OCI-LY1 (cell line): ENCODE results near the gene CEP83.

Experiments
- H2AFZ ChIP-seq: fragments of 200-600 bp; sonication (generic), shearing (Covaris generic); 2 replicates; pipeline ENCODE4 v1.6.0; 2014; ENCODE audit warnings: antibody characterized with exemption, mild to moderate bottlenecking, low read length
- H3F3A ChIP-seq: fragments of 200-600 bp; sonication (generic), shearing (Covaris generic); 2 replicates; pipeline ENCODE4 v1.6.0; 2014; ENCODE audit warnings: mild to moderate bottlenecking, antibody characterized with exemption, low read length, moderate library complexity; ENCODE audit not compliant: insufficient read depth
- H3K27ac ChIP-seq: fragments of 200-600 bp; sonication (generic); 2 replicates; pipeline ENCODE4 v1.5.1; 2014; ENCODE audit warnings: low read length, mixed run types, mild to moderate bottlenecking, low read depth; ENCODE audit not compliant: poor library complexity, severe bottlenecking
- H3K27me3 ChIP-seq: fragments of 200-600 bp; sonication (generic); 2 replicates; pipeline ENCODE4 v1.6.0; 2014; ENCODE audit warnings: antibody characterized with exemption, mild to moderate bottlenecking, low read length, moderate library complexity; ENCODE audit not compliant: insufficient read depth
- H3K36me3 ChIP-seq: fragments of 200-600 bp; sonication (generic); 2 replicates; pipeline ENCODE4 v1.6.1; 2014; ENCODE audit warnings: mild to moderate bottlenecking, antibody characterized with exemption, low read length, moderate library complexity, mixed read lengths; ENCODE audit not compliant: insufficient read depth
- H3K4me1 ChIP-seq: fragments of 200-600 bp; sonication (generic); 2 replicates; pipeline ENCODE4 v1.5.1; 2014; ENCODE audit warnings: mild to moderate bottlenecking, low read length, moderate library complexity; ENCODE audit not compliant: insufficient read depth, severe bottlenecking
- H3K4me2 ChIP-seq: fragments of 200-600 bp; sonication (generic), shearing (Covaris generic); 2 replicates; pipeline ENCODE4 v1.6.1; 2014; ENCODE audit warnings: low read length
- H3K4me3 ChIP-seq: fragments of 200-600 bp; sonication (generic); 2 replicates; pipeline ENCODE4 v1.5.1; 2014; ENCODE audit warnings: low read length, low read depth, mild to moderate bottlenecking, mixed read lengths; ENCODE audit not compliant: poor library complexity, severe bottlenecking
- H3K79me2 ChIP-seq: fragments of 200-600 bp; shearing (Covaris generic); 2 replicates; pipeline ENCODE4 v1.6.1; 2016; ENCODE audit warnings: mixed run types, low read length, mixed read lengths; ENCODE audit not compliant: insufficient read depth
- H3K9ac ChIP-seq: fragments of 200-600 bp; sonication (generic), shearing (Covaris generic); 2 replicates; pipeline ENCODE4 v1.6.1; 2014; ENCODE audit warnings: mild to moderate bottlenecking, low read length, mixed read lengths
- H3K9me2 ChIP-seq: fragments of 200-600 bp; sonication (generic), shearing (Covaris generic); 2 replicates; pipeline ENCODE4 v1.6.1; 2014; ENCODE audit warnings: low read depth, mild to moderate bottlenecking, low read length, mixed read lengths
- H3K9me3 ChIP-seq: fragments of 200-600 bp; shearing (Covaris generic); 2 replicates; pipeline ENCODE4 v1.6.1; 2014; ENCODE audit warnings: low read length, mixed read lengths
- H4K20me1 ChIP-seq: fragments of 200-600 bp; sonication (generic), shearing (Covaris generic); 2 replicates; pipeline ENCODE4 v1.6.0; 2016; ENCODE audit warnings: mild to moderate bottlenecking, low read length; ENCODE audit not compliant: insufficient read depth
- CTCF ChIP-seq: fragments of 200-600 bp; sonication (generic), shearing (Covaris generic); IDR thresholded peaks from 2 replicates; pipeline ENCODE4 v1.5.1; 2017; ENCODE audit warnings: mild to moderate bottlenecking, antibody characterized with exemption, low read length, moderate library complexity, mixed read lengths
- EZH2 ChIP-seq: fragments of 200-600 bp; sonication (generic), shearing (Covaris generic); IDR thresholded peaks from 2 replicates; pipeline ENCODE4 v1.8.0; 2017; ENCODE audit warnings: borderline replicate concordance, mixed run types, mild to moderate bottlenecking, antibody characterized with exemption, low read length, moderate library complexity, mixed read lengths

CEP83 gene

GRCh38 chr12:94273272-94273671 lies 186.4 kb downstream of the CEP83 start:
- Histone ChIP-seq H3K27ac (no peak overlapping the region), H3K79me2 (no peaks in the 10 kb centered on the region), H3K4me3 (no peak overlapping the region), H3K9ac (no peak overlapping the region), H4K20me1 (no peaks in the 10 kb centered on the region), H3F3A (no peaks in the 10 kb centered on the region), H3K4me2 (no peak overlapping the region), H3K27me3 (no peaks in the 10 kb centered on the region), H3K4me1 (no peaks in the 10 kb centered on the region), H3K9me2 (no peaks in the 10 kb centered on the region), H2AFZ (no peak overlapping the region), H3K9me3 (no peaks in the 10 kb centered on the region), H3K36me3 (no peaks in the 10 kb centered on the region; the same call in 1 of the 2 replicates)
- TF ChIP-seq CTCF (no peak), EZH2 (no peak)

- Histone ChIP-seq H3K27ac (no peak overlapping the region), H3K4me2 (no peak overlapping the region), H3K36me3 (no peaks in the 10 kb centered on the region; the same call in 1 of the 2 replicates), H3K79me2 (no peaks in the 10 kb centered on the region), H3K4me3 (no peak overlapping the region), H3K9me3 (no peaks in the 10 kb centered on the region), H3K9me2 (no peaks in the 10 kb centered on the region), H3K27me3 (no peaks in the 10 kb centered on the region), H4K20me1 (no peaks in the 10 kb centered on the region), H3K9ac (no peak overlapping the region), H3F3A (no peaks in the 10 kb centered on the region), H3K4me1 (no peaks in the 10 kb centered on the region), H2AFZ (no peak overlapping the region)
- no peak for TF ChIP-seq EZH2
- TF ChIP-seq CTCF: no peak
Observed at GRCh38 chr12:94272280-94272679, 187.4 kb downstream of the CEP83 start.

- Histone ChIP-seq H3K9ac (no peak overlapping the region), H3K27ac (no peak overlapping the region), H3K4me1 (no peaks in the 10 kb centered on the region), H2AFZ (no peak overlapping the region), H3K9me2 (no peaks in the 10 kb centered on the region), H3K4me3 (no peak overlapping the region), H3K36me3 (no peaks in the 10 kb centered on the region; the same call in 1 of the 2 replicates), H4K20me1 (no peaks in the 10 kb centered on the region), H3F3A (no peaks in the 10 kb centered on the region), H3K27me3 (no peaks in the 10 kb centered on the region), H3K9me3 (no peaks in the 10 kb centered on the region), H3K4me2 (no peak overlapping the region), H3K79me2 (no peaks in the 10 kb centered on the region)
- TF ChIP-seq CTCF (no peak), EZH2 (no peak)
Observed at GRCh38 chr12:94271351-94271750, 188.3 kb downstream of the CEP83 start.
